Astrocyte (in vitro differentiated cells and primary cell): ENCODE results near the gene EMP2.

Experiments
- EZH2 ChIP-seq: IDR thresholded peaks from 2 replicates; pipeline ENCODE4 v1.6.1; 2012; ENCODE audit warnings: mild to moderate bottlenecking, low read length, inconsistent platforms; ENCODE audit not compliant: insufficient read depth
- TF ChIP-seq, protein P1 (sequence below): IDR thresholded peaks from 2 replicates; pipeline ENCODE4 v1.5.1; 2011; ENCODE audit warnings: low read depth, mild to moderate bottlenecking, inconsistent platforms, low read length, moderate library complexity; ENCODE audit not compliant: insufficient read depth

DNA sequence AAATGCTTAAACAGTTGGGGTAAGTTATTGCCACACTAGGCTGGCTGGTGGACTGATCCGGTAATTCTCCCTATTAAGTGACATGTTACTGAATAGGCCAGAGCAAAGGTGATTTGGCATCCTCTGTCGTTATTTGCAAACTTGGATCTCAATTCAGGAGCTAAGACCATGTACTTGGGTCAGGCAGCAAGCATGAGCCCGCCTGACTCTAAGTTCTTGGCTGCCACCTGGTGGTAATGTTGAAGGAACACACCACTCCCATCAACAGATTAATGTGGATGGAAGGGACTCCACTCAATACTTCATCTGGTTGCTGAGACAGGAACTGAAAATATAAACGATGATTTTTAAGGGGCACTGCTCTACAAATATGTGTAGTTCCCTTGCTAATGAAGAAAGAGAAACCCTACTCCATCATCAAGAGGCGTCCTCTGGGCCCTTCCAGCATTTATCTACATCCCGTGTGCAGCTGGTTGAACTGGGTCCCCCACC, 70.8 kb downstream of the EMP2 start:
- TF ChIP-seq, protein P1, sequence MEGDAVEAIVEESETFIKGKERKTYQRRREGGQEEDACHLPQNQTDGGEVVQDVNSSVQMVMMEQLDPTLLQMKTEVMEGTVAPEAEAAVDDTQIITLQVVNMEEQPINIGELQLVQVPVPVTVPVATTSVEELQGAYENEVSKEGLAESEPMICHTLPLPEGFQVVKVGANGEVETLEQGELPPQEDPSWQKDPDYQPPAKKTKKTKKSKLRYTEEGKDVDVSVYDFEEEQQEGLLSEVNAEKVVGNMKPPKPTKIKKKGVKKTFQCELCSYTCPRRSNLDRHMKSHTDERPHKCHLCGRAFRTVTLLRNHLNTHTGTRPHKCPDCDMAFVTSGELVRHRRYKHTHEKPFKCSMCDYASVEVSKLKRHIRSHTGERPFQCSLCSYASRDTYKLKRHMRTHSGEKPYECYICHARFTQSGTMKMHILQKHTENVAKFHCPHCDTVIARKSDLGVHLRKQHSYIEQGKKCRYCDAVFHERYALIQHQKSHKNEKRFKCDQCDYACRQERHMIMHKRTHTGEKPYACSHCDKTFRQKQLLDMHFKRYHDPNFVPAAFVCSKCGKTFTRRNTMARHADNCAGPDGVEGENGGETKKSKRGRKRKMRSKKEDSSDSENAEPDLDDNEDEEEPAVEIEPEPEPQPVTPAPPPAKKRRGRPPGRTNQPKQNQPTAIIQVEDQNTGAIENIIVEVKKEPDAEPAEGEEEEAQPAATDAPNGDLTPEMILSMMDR = peak; percentile 88
- TF ChIP-seq EZH2 = no peak
